ENCODE measurements around the gene E2F4.

The E2F4 gene

GRCh38 chr16:67208154-67208896 lies 16.4 kb downstream of the E2F4 start:
- H3K9ac ChIP-seq (ENCODE audit: low read length), result no peak overlapping the region
- H3K27ac ChIP-seq (ENCODE audit: low read depth, low read length), result no peak overlapping the region
- H3K36me3 ChIP-seq (ENCODE audit: insufficient read depth, low read length), result no peaks in the 10 kb centered on the region

GRCh38 chr16:67209565-67209964 lies 17.6 kb downstream of the E2F4 start:
- Histone ChIP-seq H3K9ac (ENCODE audit: low read length) (no peak overlapping the region), H3K27me3 (ENCODE audit: control insufficient read depth in 1 of 2, insufficient read depth in 2 of 2, low read length in 2 of 2) (no peaks in the 10 kb centered on the region), H3K27ac (ENCODE audit: low read depth, low read length) (no peak overlapping the region), H3K4me3 (ENCODE audit: low read depth in 1 of 2, low read length in 2 of 2) (no peak overlapping the region), H3K36me3 (ENCODE audit: insufficient read depth, low read length) (no peaks in the 10 kb centered on the region), H3K9me3 (ENCODE audit: low read length) (no peaks in the 10 kb centered on the region), H3K4me1 (ENCODE audit: insufficient read depth, low read length) (no peaks in the 10 kb centered on the region)

More at GRCh38 chr16:67208154-67208896, 16.4 kb downstream of the E2F4 start:
- no peaks in the 10 kb centered on the region for H3K27me3 ChIP-seq (ENCODE audit: control insufficient read depth in 1 of 2, insufficient read depth in 2 of 2, low read length in 2 of 2)
- no peak overlapping the region for H3K4me3 ChIP-seq (ENCODE audit: low read depth in 1 of 2, low read length in 2 of 2)
- no peaks in the 10 kb centered on the region for H3K4me1 ChIP-seq (ENCODE audit: insufficient read depth, low read length)
- no peaks in the 10 kb centered on the region for H3K9me3 ChIP-seq (ENCODE audit: low read length)

GRCh38 chr16:67210069-67210937 lies 18.3 kb downstream of the E2F4 start:
- Histone ChIP-seq H3K4me3 (ENCODE audit: low read depth in 1 of 2, low read length in 2 of 2) (no peak overlapping the region), H3K4me1 (ENCODE audit: insufficient read depth, low read length) (no peaks in the 10 kb centered on the region), H3K27ac (ENCODE audit: low read depth, low read length) (no peak overlapping the region), H3K27me3 (ENCODE audit: control insufficient read depth in 1 of 2, insufficient read depth in 2 of 2, low read length in 2 of 2) (no peaks in the 10 kb centered on the region), H3K36me3 (ENCODE audit: insufficient read depth, low read length) (no peaks in the 10 kb centered on the region), H3K9ac (ENCODE audit: low read length) (no peak overlapping the region), H3K9me3 (ENCODE audit: low read length) (no peaks in the 10 kb centered on the region)

- no peaks in the 10 kb centered on the region for H3K9me3 ChIP-seq (ENCODE audit: low read length)
- H3K4me1 ChIP-seq (ENCODE audit: insufficient read depth, low read length), result no peaks in the 10 kb centered on the region
- no peak overlapping the region for H3K4me3 ChIP-seq (ENCODE audit: low read depth in 1 of 2, low read length in 2 of 2)
- no peak overlapping the region for H3K27ac ChIP-seq (ENCODE audit: low read depth, low read length)
- H3K36me3 ChIP-seq (ENCODE audit: insufficient read depth, low read length), result no peaks in the 10 kb centered on the region
- no peak overlapping the region for H3K9ac ChIP-seq (ENCODE audit: low read length)
- no peaks in the 10 kb centered on the region for H3K27me3 ChIP-seq (ENCODE audit: control insufficient read depth in 1 of 2, insufficient read depth in 2 of 2, low read length in 2 of 2)
Observed at GRCh38 chr16:67211674-67212073, 19.7 kb downstream of the E2F4 start.

GRCh38 chr16:67212766-67213165 lies 20.8 kb downstream of the E2F4 start:
- no peaks in the 10 kb centered on the region for H3K36me3 ChIP-seq (ENCODE audit: insufficient read depth, low read length)
- H3K9me3 ChIP-seq (ENCODE audit: low read length), result no peaks in the 10 kb centered on the region

GRCh38 chr16:67213197-67214019 lies 21.5 kb downstream of the E2F4 start:
- Histone ChIP-seq H3K9ac (ENCODE audit: low read length) (no peak overlapping the region), H3K27ac (ENCODE audit: low read depth, low read length) (no peak overlapping the region), H3K27me3 (ENCODE audit: control insufficient read depth in 1 of 2, insufficient read depth in 2 of 2, low read length in 2 of 2) (no peaks in the 10 kb centered on the region), H3K36me3 (ENCODE audit: insufficient read depth, low read length) (no peaks in the 10 kb centered on the region), H3K4me1 (ENCODE audit: insufficient read depth, low read length) (no peaks in the 10 kb centered on the region), H3K4me3 (ENCODE audit: low read depth in 1 of 2, low read length in 2 of 2) (no peak overlapping the region), H3K9me3 (ENCODE audit: low read length) (no peaks in the 10 kb centered on the region)

More at GRCh38 chr16:67212766-67213165, 20.8 kb downstream of the E2F4 start:
- H3K4me1 ChIP-seq (ENCODE audit: insufficient read depth, low read length), result no peaks in the 10 kb centered on the region
- H3K27ac ChIP-seq (ENCODE audit: low read depth, low read length), result no peak overlapping the region
- no peak overlapping the region for H3K9ac ChIP-seq (ENCODE audit: low read length)
- H3K27me3 ChIP-seq (ENCODE audit: control insufficient read depth in 1 of 2, insufficient read depth in 2 of 2, low read length in 2 of 2), result no peaks in the 10 kb centered on the region
- no peak overlapping the region for H3K4me3 ChIP-seq (ENCODE audit: low read depth in 1 of 2, low read length in 2 of 2)

GRCh38 chr16:67215706-67216105 lies 23.8 kb downstream of the E2F4 start:
- no peaks in the 10 kb centered on the region for H3K9me3 ChIP-seq (ENCODE audit: low read length)
- H3K27ac ChIP-seq (ENCODE audit: low read depth, low read length), result no peak overlapping the region
- H3K4me1 ChIP-seq (ENCODE audit: insufficient read depth, low read length), result no peaks in the 10 kb centered on the region
- H3K9ac ChIP-seq (ENCODE audit: low read length), result no peak overlapping the region
- no peaks in the 10 kb centered on the region for H3K36me3 ChIP-seq (ENCODE audit: insufficient read depth, low read length)
- H3K4me3 ChIP-seq (ENCODE audit: low read depth in 1 of 2, low read length in 2 of 2), result no peak overlapping the region
- no peaks in the 10 kb centered on the region for H3K27me3 ChIP-seq (ENCODE audit: control insufficient read depth in 1 of 2, insufficient read depth in 2 of 2, low read length in 2 of 2)

- peak overlapping the region; percentile 44 for H3K27ac ChIP-seq (ENCODE audit: low read depth, low read length)
Observed at GRCh38 chr16:67216612-67217490, 24.9 kb downstream of the E2F4 start.

GRCh38 chr16:67223992-67224391 lies 32.0 kb downstream of the E2F4 start:
- H3K27ac ChIP-seq (ENCODE audit: low read depth, low read length), result no peak overlapping the region
- no peak overlapping the region for H3K9ac ChIP-seq (ENCODE audit: low read length)
- H3K9me3 ChIP-seq (ENCODE audit: low read length), result no peaks in the 10 kb centered on the region
- H3K4me1 ChIP-seq (ENCODE audit: insufficient read depth, low read length), result peaks cover 20% of the 10 kb centered on the region
- H3K4me3 ChIP-seq (ENCODE audit: low read depth in 1 of 2, low read length in 2 of 2), result no peak overlapping the region
- H3K27me3 ChIP-seq (ENCODE audit: control insufficient read depth in 1 of 2, insufficient read depth in 2 of 2, low read length in 2 of 2), result no peaks in the 10 kb centered on the region
- H3K36me3 ChIP-seq (ENCODE audit: insufficient read depth, low read length), result peaks cover 12% of the 10 kb centered on the region

More at GRCh38 chr16:67216612-67217490, 24.9 kb downstream of the E2F4 start:
- Histone ChIP-seq H3K4me3 (ENCODE audit: low read depth in 1 of 2, low read length in 2 of 2) (no peak overlapping the region), H3K36me3 (ENCODE audit: insufficient read depth, low read length) (no peaks in the 10 kb centered on the region), H3K4me1 (ENCODE audit: insufficient read depth, low read length) (no peaks in the 10 kb centered on the region), H3K9ac (ENCODE audit: low read length) (no peak overlapping the region), H3K9me3 (ENCODE audit: low read length) (no peaks in the 10 kb centered on the region), H3K27me3 (ENCODE audit: control insufficient read depth in 1 of 2, insufficient read depth in 2 of 2, low read length in 2 of 2) (no peaks in the 10 kb centered on the region)

GRCh38 chr16:67226295-67226803 lies 34.4 kb downstream of the E2F4 start:
- no peaks in the 10 kb centered on the region for H3K27me3 ChIP-seq (ENCODE audit: control insufficient read depth in 1 of 2, insufficient read depth in 2 of 2, low read length in 2 of 2)
- peaks cover 20% of the 10 kb centered on the region for H3K4me1 ChIP-seq (ENCODE audit: insufficient read depth, low read length)
- H3K9me3 ChIP-seq (ENCODE audit: low read length), result no peaks in the 10 kb centered on the region
- H3K4me3 ChIP-seq (ENCODE audit: low read depth in 1 of 2, low read length in 2 of 2), result peak overlapping the region; percentile 95 to 100
- H3K36me3 ChIP-seq (ENCODE audit: insufficient read depth, low read length), result peaks cover 33% of the 10 kb centered on the region
- peak overlapping the region; percentile 98 for H3K9ac ChIP-seq (ENCODE audit: low read length)
- H3K27ac ChIP-seq (ENCODE audit: low read depth, low read length), result peak overlapping the region; percentile 97

Measured in muscle layer of colon (tissue), 2 donors.